ENCODE data around the gene RSRC2. TPM values are rescaled to one million over a fixed set of nuclear protein-coding genes. Genes with fewer than 3 reads are reported as not detected.
"Not testable (repeated sequence)": the region's sequence is repeated elsewhere in the genome, so short reads cannot be mapped to it uniquely, and the experiment has no call there.

The RSRC2 gene
- total RNA-seq, 4 donors from 2014 or later, result 44.2 to 97.9 (median 50.7) TPM

DNA sequence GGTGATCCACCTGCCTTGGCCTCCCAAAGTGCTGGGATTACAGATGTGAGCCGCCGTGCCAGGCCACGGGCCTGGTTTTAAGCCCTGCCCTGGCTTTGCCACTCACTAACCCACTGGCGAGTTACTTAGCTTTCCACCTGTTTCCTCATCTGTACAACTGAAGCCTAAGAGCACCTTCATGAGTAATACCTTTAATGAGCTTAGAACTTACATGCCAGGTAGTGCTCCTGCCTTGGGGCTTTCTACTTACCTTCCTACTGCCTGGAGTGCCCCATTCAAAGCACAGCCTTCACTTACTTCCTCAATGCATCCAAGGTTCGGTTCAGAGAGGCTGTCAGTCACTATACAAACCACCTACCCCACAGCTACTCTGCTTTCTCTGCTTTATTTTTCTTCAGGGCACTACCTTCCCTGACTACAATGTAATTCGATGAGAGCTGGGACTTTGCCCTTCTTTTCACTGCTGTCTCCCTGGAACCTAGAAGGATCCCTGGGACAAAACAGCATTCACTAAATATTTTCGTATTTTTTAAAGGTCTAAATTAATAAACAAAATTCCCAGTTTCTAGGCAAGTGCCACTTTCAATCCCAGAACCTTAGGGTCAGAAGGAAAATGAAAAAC, 39.8 kb downstream of the RSRC2 start:
- intact Hi-C loops (cut with DNase I; ENCODE audit: low total_unique reads), result no loop called here
- no peak for DNase-seq (ENCODE audit: low spot score in 2 of 2)
- no peak for TF ChIP-seq POLR2A (IDR thresholded peaks at IDR 0.05)
- TF ChIP-seq, protein P1, sequence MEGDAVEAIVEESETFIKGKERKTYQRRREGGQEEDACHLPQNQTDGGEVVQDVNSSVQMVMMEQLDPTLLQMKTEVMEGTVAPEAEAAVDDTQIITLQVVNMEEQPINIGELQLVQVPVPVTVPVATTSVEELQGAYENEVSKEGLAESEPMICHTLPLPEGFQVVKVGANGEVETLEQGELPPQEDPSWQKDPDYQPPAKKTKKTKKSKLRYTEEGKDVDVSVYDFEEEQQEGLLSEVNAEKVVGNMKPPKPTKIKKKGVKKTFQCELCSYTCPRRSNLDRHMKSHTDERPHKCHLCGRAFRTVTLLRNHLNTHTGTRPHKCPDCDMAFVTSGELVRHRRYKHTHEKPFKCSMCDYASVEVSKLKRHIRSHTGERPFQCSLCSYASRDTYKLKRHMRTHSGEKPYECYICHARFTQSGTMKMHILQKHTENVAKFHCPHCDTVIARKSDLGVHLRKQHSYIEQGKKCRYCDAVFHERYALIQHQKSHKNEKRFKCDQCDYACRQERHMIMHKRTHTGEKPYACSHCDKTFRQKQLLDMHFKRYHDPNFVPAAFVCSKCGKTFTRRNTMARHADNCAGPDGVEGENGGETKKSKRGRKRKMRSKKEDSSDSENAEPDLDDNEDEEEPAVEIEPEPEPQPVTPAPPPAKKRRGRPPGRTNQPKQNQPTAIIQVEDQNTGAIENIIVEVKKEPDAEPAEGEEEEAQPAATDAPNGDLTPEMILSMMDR (IDR thresholded peaks at IDR 0.05), result no peak
- WGBS, 2 donors, result 97 to 98% methylated on average over 7 of the region's 7 CpGs
- no peak overlapping the region for H3K4me3 ChIP-seq (ENCODE audit: low read depth, poor library complexity, severe bottlenecking)

DNA sequence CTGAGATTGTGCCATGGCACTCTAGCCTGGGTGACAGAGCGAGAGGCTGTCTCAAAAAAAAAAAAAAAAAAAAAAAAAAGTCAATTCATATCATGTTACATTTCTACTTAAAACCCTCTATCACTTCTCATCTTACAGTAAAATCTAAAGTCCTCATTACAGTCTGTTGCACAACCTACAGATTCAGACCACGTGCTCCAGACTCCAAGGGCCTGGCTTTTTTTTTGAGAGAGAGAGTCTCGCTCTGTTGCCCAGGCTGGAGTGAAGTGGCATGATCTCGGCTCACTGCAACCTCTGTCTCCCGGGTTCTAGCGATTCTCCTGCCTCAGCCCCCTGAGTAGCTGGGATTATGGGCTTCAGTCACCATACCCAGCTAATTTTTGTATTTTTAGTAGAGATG, 40.4 kb downstream of the RSRC2 start:
- DNase-seq (ENCODE audit: low spot score in 2 of 2); H3K4me3 ChIP-seq (ENCODE audit: low read depth, poor library complexity, severe bottlenecking); intact Hi-C loops (cut with DNase I; ENCODE audit: low total_unique reads): not testable (repeated sequence)
- whole genome bisulfite sequencing, 2 donors, result 97 to 98% methylated on average over 6 of the region's 6 CpGs

DNA sequence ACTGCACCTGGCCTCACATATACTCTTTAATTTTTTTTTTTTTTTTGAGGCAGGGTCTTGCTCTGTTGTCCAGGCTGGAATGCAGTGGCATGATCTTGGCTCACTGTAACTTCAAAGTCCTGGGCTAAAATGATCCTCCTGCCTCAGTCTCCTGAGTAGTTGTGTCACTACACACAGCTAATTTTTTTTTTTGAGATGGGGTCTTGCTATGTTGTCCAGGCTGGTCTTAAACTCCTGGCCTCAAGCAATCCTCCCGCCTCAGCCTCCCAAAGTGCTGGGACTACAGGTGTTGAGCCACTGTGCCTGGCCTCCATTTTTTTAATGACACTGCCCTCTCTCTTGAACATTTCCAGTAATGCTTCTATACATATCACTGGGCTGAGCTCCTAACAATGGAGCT, 42.4 kb downstream of the RSRC2 start:
- DNase-seq (ENCODE audit: low spot score in 2 of 2); H3K4me3 ChIP-seq (ENCODE audit: low read depth, poor library complexity, severe bottlenecking); intact Hi-C loops (cut with DNase I; ENCODE audit: low total_unique reads): not testable (repeated sequence)
- 100% methylated on average over 1 of the region's 1 CpG for WGBS, 2 donors

DNA sequence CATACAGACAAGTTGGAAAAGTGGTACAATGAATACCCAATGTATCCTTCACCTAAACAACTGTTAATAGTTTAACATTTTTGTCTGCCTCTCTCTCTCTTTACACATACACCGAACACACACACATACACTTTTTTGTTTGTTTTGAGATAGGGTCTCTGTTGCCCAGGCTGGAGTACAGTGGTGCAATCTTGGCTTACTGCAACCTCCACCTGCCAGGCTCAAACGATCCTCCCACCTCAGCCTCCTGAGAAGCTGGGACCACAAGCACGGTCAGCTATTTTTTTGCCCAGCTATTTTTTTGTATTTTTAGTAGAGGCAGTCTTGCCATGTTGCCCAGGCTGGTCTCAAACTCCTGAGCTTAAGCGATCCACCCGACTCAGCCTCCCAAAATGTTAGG, 42.8 kb downstream of the RSRC2 start:
- intact Hi-C loops (cut with DNase I; ENCODE audit: low total_unique reads), result no loop called here
- no peak overlapping the region for H3K4me3 ChIP-seq (ENCODE audit: low read depth, poor library complexity, severe bottlenecking)
- no peak for TF ChIP-seq POLR2A (IDR thresholded peaks at IDR 0.05)
- TF ChIP-seq, protein P1 (IDR thresholded peaks at IDR 0.05), result no peak
- DNase-seq (ENCODE audit: low spot score in 2 of 2), result no peak
- 89 to 96% methylated on average over 5 of the region's 5 CpGs for WGBS, 2 donors

DNA sequence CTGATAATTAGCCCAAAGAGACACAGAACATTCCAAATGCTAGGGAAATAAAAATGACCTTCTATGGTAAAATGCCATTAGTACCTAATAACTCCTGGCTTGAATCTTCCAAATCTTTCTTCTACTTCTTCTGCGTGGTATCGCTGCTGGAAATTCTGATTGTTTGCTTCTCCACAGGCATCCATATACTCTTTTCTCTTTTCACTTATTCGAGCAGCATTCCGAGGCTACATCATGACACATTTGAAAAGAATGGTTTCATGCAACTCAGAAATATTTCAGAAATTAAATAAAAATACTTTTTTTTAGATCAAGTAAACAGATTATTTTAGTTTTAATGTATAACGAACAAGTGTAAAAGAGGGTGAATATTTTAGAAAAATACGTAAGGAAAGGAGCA, 44.9 kb downstream of the RSRC2 start:
- H3K4me3 ChIP-seq (ENCODE audit: low read depth, poor library complexity, severe bottlenecking), result no peak overlapping the region
- WGBS, 2 donors, result 92 to 96% methylated on average over 6 of the region's 6 CpGs
- intact Hi-C loops (cut with DNase I; ENCODE audit: low total_unique reads), result no loop called here
- no peak for TF ChIP-seq POLR2A (IDR thresholded peaks at IDR 0.05)
- TF ChIP-seq, protein P1 (IDR thresholded peaks at IDR 0.05), result no peak
- DNase-seq (ENCODE audit: low spot score in 2 of 2), result no peak

DNA sequence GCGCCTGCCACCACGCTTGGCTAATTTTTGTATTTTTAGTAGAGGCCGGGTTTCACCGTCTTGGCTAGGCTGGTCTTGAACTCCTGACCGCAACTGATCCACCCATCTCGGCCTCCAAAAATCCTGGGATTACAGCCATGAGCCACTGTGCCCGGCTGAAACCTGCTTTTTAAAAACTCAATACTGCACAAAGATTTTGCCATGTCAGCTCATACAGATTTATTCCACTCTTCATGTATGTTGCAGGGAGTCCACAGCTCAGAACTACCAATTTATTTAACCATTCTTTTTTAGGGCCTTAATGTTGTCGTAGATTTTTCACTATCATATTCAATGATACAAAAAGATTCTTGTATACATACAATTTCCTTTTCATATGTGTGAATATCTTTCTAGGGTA, 46.0 kb downstream of the RSRC2 start:
- intact Hi-C loops (cut with DNase I; ENCODE audit: low total_unique reads), result no loop called here
- TF ChIP-seq, protein P1 (IDR thresholded peaks at IDR 0.05), result no peak
- TF ChIP-seq POLR2A (IDR thresholded peaks at IDR 0.05), result no peak
- no peak overlapping the region for H3K4me3 ChIP-seq (ENCODE audit: low read depth, poor library complexity, severe bottlenecking)
- DNase-seq (ENCODE audit: low spot score in 2 of 2), result no peak
- 96 to 99% methylated on average over 8 of the region's 8 CpGs for WGBS, 2 donors

DNA sequence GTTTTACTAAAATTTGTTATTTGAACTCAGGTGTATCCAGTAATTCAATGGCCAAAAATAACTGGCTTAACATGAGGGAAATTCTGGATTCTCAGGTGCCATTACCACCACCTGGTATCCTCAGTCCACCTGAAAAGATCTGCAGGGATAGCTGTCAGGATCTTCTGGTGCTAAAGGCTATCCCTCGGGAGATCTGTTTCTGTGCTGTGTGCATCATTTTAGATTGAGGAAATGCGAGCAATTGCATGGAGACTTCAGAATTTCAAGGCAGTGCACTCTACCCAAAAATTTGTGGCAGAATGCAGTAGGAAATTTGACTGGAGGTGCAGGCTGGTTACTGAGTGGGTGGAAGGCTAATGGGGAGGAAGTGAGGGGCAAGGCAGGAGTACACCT, 52.4 kb downstream of the RSRC2 start:
- no peak for DNase-seq (ENCODE audit: low spot score in 2 of 2)
- TF ChIP-seq, protein P1 (IDR thresholded peaks at IDR 0.05), result no peak
- no peak for TF ChIP-seq POLR2A (IDR thresholded peaks at IDR 0.05)
- intact Hi-C loops (cut with DNase I; ENCODE audit: low total_unique reads), result loop anchor here (10.0 kb wide), 1 partner anchor 80 kb away; no protein-coding TSS in a partner anchor
- WGBS, 2 donors, result 77 to 94% methylated on average over 2 of the region's 2 CpGs
- H3K4me3 ChIP-seq (ENCODE audit: low read depth, poor library complexity, severe bottlenecking), result no peak overlapping the region
